ENCODE results near the gene DDHD1. TPM values are rescaled to one million over a fixed set of nuclear protein-coding genes. Genes with fewer than 3 reads are reported as not detected.
A peak's percentile ranks its signal among the peaks of the same experiment; 100 is the strongest.

Gene DDHD1
- total and polyA plus RNA-seq, 2 donors from 2014 or later, result 2.1 to 11.9 TPM

DNA sequence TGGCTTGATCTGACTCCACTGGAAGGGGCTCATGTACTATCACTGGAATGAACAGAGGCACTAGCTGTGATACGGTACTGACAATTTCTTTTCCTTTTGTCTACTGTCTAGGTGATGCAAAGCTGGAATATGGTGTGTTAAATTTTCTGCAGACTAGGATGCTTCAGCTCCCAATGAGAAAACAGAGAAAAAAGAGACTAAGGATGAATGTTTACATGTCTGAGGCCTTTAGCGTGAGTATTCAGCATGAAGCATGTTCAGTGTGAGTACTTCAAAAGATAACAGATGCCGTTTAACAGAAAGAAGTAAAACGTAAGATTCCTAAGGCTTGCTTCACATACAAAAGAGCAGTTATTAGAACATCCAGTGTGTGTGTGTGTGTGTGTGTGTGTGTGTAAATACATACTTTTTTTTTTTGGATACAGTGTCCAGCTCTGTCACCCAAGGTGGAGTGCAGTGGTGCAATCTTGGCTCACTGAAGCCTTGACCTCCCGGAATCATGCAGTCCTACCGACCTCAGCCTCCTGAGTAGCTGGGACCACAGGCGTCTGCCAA, 110.0 kb downstream of the DDHD1 start:
- no peak overlapping the region for H3K9ac ChIP-seq (ENCODE audit: low read length in 3 of 3)
- no peaks in the 10 kb centered on the region for H3K9me3 ChIP-seq (ENCODE audit: control insufficient read depth in 2 of 3, insufficient read depth in 1 of 3, low read length in 3 of 3)
- intact Hi-C loops (cut with DNase I), result no loop called here

DNA sequence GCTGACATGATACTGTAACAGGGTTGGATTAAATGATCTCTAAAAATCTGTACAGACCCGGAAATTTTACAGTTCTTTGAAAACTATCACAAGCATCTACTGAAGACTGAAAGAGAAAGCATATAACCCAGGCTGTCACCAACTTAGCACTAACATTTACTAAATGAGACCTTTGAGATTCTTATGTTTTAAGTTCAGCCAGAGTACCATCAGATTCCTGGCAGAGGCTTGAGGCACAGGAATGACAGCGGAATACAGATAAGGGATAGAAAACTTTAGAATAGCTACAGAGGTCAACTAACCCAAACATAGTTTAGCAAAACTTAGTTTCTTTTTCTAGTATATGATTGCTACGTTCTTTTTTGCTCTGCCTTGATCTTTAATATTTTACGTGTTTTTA, 110.6 kb downstream of the DDHD1 start:
- Histone ChIP-seq H3K27ac (ENCODE audit: low read depth in 2 of 2, low read length in 2 of 2) (no peak overlapping the region), H3K9ac (ENCODE audit: low read length in 3 of 3) (no peak overlapping the region), H3K27me3 (ENCODE audit: control insufficient read depth, insufficient read depth, low read length) (no peaks in the 10 kb centered on the region), H3K36me3 (ENCODE audit: control insufficient read depth in 2 of 3, insufficient read depth in 3 of 3, low read length in 3 of 3) (no peaks in the 10 kb centered on the region), H3K9me3 (ENCODE audit: control insufficient read depth in 2 of 3, insufficient read depth in 1 of 3, low read length in 3 of 3) (no peaks in the 10 kb centered on the region), H3K4me3 (ENCODE audit: low read length in 3 of 3) (no peak overlapping the region), H3K4me1 (ENCODE audit: control insufficient read depth in 2 of 3, insufficient read depth in 2 of 3, low read depth in 1 of 3, low read length in 3 of 3) (no peaks in the 10 kb centered on the region)
- intact Hi-C loops (cut with DNase I), result no loop called here
- DNase-seq (peak in 1 of 5 donors; percentile 54), FAIRE-seq (no peak)
- TF ChIP-seq CTCF (IDR thresholded peaks at IDR 0.05; ENCODE audit: borderline replicate concordance, extremely low read depth, insufficient read depth), result no peak

More for the DNA sequence above, 110.0 kb downstream of the DDHD1 start:
- no peak for TF ChIP-seq CTCF (IDR thresholded peaks at IDR 0.05; ENCODE audit: borderline replicate concordance, extremely low read depth, insufficient read depth)
- H3K27ac ChIP-seq (ENCODE audit: low read depth in 2 of 2, low read length in 2 of 2), result no peak overlapping the region
- H3K4me3 ChIP-seq (ENCODE audit: low read length in 3 of 3), result no peak overlapping the region
- FAIRE-seq (no peak), DNase-seq (no peak)
- no peaks in the 10 kb centered on the region for H3K4me1 ChIP-seq (ENCODE audit: control insufficient read depth in 2 of 3, insufficient read depth in 2 of 3, low read depth in 1 of 3, low read length in 3 of 3)
- H3K36me3 ChIP-seq (ENCODE audit: control insufficient read depth in 2 of 3, insufficient read depth in 3 of 3, low read length in 3 of 3), result no peaks in the 10 kb centered on the region
- H3K27me3 ChIP-seq (ENCODE audit: control insufficient read depth, insufficient read depth, low read length), result no peaks in the 10 kb centered on the region

DNA sequence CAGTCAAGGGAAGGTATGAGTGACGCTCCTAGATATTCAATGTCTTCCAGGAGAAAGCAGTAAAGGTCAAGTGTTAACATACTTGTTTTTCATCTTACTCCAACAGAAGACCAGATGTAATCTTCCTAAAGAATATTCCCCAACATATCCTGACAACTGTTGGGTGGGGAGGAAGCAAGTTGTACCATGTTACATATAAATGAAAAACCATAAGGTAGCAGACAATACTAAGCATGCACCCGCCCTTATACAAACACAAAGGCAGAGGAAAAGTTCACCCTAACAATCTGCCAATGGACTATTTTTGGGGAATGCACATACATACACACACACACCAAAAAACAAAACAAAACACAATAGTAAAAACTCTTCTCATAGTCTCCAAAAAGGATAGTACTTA, 112.1 kb downstream of the DDHD1 start:
- H3K27ac ChIP-seq (ENCODE audit: low read depth in 2 of 2, low read length in 2 of 2), result no peak overlapping the region
- no peaks in the 10 kb centered on the region for H3K36me3 ChIP-seq (ENCODE audit: control insufficient read depth in 2 of 3, insufficient read depth in 3 of 3, low read length in 3 of 3)
- intact Hi-C loops (cut with DNase I), result no loop called here
- FAIRE-seq (no peak), DNase-seq (no peak)
- no peak overlapping the region for H3K4me3 ChIP-seq (ENCODE audit: low read length in 3 of 3)
- no peaks in the 10 kb centered on the region for H3K9me3 ChIP-seq (ENCODE audit: control insufficient read depth in 2 of 3, insufficient read depth in 1 of 3, low read length in 3 of 3)
- H3K4me1 ChIP-seq (ENCODE audit: control insufficient read depth in 2 of 3, insufficient read depth in 2 of 3, low read depth in 1 of 3, low read length in 3 of 3), result no peaks in the 10 kb centered on the region
- TF ChIP-seq CTCF (IDR thresholded peaks at IDR 0.05; ENCODE audit: borderline replicate concordance, extremely low read depth, insufficient read depth), result no peak
- H3K9ac ChIP-seq (ENCODE audit: low read length in 3 of 3), result no peak overlapping the region
- H3K27me3 ChIP-seq (ENCODE audit: control insufficient read depth, insufficient read depth, low read length), result no peaks in the 10 kb centered on the region

DNA sequence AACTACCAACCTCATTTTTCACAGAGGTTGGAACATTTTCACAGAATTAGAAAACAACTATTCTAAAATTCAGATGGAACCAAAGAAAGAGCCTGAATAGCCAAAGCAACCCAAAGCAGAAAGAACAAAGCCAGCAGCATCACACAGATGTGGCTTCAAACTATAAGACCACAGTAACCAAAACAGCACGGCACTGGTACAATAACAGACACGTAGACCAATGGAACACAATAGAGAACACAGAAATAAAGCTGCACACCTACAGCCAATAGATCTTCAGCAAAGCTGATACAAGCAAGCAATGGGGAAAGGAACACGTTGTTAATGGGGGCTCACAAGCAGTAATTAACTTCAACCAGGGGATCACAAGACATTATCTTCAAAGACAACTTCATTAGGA, 114.5 kb downstream of the DDHD1 start:
- TF ChIP-seq CTCF (IDR thresholded peaks at IDR 0.05; ENCODE audit: borderline replicate concordance, extremely low read depth, insufficient read depth), result no peak
- no peak for FAIRE-seq
- Histone ChIP-seq H3K27me3 (ENCODE audit: control insufficient read depth, insufficient read depth, low read length) (no peaks in the 10 kb centered on the region), H3K4me1 (ENCODE audit: control insufficient read depth in 2 of 3, insufficient read depth in 2 of 3, low read depth in 1 of 3, low read length in 3 of 3) (no peaks in the 10 kb centered on the region), H3K4me3 (ENCODE audit: low read length in 3 of 3) (no peak overlapping the region), H3K27ac (ENCODE audit: low read depth in 2 of 2, low read length in 2 of 2) (no peak overlapping the region), H3K9me3 (ENCODE audit: control insufficient read depth in 2 of 3, insufficient read depth in 1 of 3, low read length in 3 of 3) (no peaks in the 10 kb centered on the region), H3K36me3 (ENCODE audit: control insufficient read depth in 2 of 3, insufficient read depth in 3 of 3, low read length in 3 of 3) (no peaks in the 10 kb centered on the region), H3K9ac (ENCODE audit: low read length in 3 of 3) (no peak overlapping the region)
- no peak for DNase-seq
- intact Hi-C loops (cut with DNase I), result no loop called here
